ENCODE results near the gene KCNQ1.

KCNQ1 gene

DNA sequence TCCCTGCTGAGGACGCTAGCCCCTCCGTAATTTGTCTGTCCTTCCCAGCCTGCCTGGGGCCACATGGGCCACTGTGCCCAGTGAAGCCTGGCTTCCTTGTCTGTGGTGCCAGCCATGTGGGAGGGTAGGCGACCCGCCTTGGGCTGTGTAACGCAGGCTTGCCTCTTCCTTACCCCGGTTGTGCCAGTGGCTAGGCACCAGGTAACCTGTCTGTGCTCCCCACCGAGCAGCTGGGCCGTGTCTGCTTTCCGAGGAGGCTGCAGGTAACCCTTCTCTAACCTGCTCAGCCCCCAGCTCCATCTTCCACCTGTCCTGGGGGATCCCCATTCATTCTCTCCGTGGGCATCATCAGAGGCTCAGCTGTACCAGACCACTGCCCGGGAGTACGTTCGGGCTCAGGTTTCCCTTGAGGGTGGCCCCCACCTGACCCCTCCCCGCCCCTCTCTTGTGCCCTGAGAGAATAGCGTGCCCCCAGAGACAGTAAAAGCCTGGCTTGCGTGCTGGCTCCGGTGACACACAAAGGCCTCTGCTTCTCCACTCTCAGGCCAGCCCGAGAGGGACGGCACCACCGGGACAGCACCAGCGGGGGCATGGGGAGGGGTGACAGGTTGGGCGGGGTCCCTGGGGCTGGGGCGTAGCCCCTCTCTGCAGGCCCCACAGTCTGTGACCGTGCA is 361.7 kb downstream of the KCNQ1 start:
- H3K4me3 Mint-ChIP-seq, result no peak overlapping the region
- H3K4me1 Mint-ChIP-seq, result no peaks in the 10 kb centered on the region
- peaks cover 6% of the 10 kb centered on the region for H3K9me3 Mint-ChIP-seq
- peak; percentile 5 for ATAC-seq
- no peaks in the 10 kb centered on the region for H3K27me3 Mint-ChIP-seq
- peaks cover 29% of the 10 kb centered on the region for H3K36me3 Mint-ChIP-seq
- H3K27ac Mint-ChIP-seq, result no peak overlapping the region

DNA sequence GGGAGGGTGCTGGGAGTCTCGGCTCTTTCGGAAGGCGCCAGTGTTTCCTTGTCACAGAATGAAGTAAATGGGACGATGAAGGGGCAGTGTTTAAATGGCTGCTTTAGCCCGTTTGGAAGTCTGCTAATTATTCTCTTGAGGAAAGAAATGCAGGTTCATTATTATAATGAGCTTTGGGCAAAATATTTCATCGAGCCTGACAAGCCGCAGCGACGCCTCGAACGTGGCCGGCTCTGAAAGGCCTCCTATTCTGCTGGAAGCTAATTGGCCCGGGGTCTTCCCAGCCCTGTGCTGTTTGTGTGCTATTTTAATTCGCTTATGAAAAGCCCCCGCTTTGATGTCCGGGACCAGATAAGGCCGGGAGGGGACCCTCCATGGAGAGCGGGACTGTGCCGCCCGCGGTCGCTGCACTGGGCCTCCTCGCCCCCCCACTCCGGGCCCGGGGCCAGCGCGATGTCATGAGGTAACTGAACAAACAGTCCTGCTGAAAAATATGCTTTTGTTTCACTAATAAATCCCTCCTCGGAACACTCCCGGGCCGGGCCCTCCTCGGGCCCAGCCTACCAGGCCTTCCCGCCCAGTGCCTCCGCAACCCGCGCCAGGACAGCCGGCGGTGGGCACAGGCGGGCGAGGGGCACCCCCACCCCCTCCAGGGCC is 362.3 kb downstream of the KCNQ1 start:
- peak; percentile 21 for ATAC-seq
- H3K9me3 Mint-ChIP-seq, result peaks cover 6% of the 10 kb centered on the region
- peaks cover 31% of the 10 kb centered on the region for H3K36me3 Mint-ChIP-seq
- no peak overlapping the region for H3K27ac Mint-ChIP-seq
- no peaks in the 10 kb centered on the region for H3K27me3 Mint-ChIP-seq
- no peak overlapping the region for H3K4me3 Mint-ChIP-seq
- H3K4me1 Mint-ChIP-seq, result peaks cover 1% of the 10 kb centered on the region

DNA sequence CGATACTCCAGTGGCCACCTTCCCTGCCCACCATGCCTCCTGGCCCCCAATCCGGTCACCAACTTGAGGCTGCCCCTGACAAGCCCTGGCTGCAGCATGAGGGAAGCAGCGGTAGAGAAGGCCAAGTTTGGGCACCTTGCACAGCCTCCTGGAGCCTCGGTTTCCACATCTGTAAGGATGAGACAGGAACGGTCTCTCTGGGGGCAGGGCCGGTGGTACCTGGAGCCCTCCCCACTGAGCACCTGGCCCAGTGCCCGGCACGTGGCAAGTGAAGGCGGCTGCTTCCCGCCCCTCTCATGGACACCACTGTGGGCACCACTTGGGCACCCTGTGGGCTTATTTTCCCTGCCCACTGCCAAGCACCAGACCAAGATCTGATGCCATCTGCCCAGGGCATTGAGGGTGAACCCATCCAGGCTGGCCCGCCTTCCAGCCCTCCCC is 363.0 kb downstream of the KCNQ1 start:
- H3K4me3 Mint-ChIP-seq, result no peak overlapping the region
- H3K36me3 Mint-ChIP-seq, result peaks cover 38% of the 10 kb centered on the region
- H3K4me1 Mint-ChIP-seq, result peaks cover 8% of the 10 kb centered on the region
- no peak for ATAC-seq
- H3K9me3 Mint-ChIP-seq, result peaks cover 6% of the 10 kb centered on the region
- no peaks in the 10 kb centered on the region for H3K27me3 Mint-ChIP-seq
- H3K27ac Mint-ChIP-seq, result no peak overlapping the region

DNA sequence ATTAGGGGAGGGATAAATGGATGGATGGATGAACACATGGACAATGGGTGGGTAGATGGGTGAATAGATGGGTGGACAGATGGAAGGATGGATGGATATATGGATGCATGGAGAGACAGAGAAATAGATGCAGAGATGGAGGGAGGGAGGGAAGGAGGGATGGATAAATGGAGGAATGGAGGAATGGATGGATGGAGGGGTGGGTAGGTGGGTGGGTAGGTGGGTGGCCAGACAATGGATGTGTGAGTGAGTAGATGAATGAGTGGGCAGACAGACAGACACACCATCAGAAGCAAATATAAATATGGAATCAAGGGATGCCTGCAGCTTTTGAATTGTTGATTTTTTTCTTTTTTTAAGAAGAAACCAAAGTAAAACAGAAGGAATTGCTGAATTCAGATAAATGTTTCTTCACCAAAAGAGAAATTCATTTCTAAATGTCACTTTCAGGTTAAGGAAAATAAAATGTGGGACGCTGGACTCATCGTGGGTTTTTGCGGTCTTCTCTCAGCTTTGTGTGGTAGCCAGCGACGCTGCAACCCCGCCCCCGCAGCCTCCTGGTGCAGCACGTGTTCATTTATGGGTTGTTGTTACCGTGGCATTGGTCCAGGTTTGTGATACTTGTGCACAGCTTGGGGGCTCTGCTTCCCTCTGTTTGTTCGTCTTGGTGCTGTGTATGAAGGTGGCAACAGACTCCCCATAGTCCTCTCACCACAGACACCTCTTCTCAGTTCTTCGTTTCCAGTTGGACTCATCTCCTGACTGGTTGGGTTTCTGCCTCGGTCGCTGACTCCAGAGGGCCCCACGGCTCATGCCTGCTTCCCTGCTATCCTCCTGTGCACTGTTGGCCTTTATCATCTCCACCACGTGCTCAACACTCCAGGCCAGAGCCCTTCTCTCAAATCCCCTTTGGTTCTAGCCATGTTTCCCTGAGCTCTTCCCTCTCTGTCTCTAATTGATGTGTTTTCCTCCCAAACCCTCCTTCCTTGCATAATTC is 364.3 kb downstream of the KCNQ1 start:
- no peak overlapping the region for H3K27ac Mint-ChIP-seq
- peaks cover 16% of the 10 kb centered on the region for H3K9me3 Mint-ChIP-seq
- peaks cover 46% of the 10 kb centered on the region for H3K36me3 Mint-ChIP-seq
- no peaks in the 10 kb centered on the region for H3K27me3 Mint-ChIP-seq
- no peak for ATAC-seq
- no peak overlapping the region for H3K4me3 Mint-ChIP-seq
- peaks cover 9% of the 10 kb centered on the region for H3K4me1 Mint-ChIP-seq

DNA sequence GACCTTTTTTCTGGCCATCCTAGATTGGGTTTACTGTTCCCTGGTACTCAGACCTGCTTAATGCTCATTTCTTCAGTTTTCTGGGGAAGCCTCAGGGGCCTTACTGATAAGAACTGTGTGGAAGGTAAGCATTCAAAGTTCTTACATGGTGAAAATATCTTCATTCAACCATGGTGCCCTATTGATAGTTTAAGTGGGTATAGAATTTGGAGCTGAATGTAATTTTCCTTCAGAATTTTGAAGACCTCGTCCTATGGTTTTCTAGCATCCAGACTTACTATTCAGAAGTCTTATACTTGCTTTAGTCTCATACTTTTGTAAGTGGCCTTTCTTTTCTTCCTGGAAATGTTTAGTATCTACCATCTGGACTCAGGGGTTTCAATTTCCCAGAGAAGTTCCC is 365.0 kb downstream of the KCNQ1 start:
- H3K27ac Mint-ChIP-seq, result no peak overlapping the region
- no peak for ATAC-seq
- H3K27me3 Mint-ChIP-seq, result no peaks in the 10 kb centered on the region

DNA sequence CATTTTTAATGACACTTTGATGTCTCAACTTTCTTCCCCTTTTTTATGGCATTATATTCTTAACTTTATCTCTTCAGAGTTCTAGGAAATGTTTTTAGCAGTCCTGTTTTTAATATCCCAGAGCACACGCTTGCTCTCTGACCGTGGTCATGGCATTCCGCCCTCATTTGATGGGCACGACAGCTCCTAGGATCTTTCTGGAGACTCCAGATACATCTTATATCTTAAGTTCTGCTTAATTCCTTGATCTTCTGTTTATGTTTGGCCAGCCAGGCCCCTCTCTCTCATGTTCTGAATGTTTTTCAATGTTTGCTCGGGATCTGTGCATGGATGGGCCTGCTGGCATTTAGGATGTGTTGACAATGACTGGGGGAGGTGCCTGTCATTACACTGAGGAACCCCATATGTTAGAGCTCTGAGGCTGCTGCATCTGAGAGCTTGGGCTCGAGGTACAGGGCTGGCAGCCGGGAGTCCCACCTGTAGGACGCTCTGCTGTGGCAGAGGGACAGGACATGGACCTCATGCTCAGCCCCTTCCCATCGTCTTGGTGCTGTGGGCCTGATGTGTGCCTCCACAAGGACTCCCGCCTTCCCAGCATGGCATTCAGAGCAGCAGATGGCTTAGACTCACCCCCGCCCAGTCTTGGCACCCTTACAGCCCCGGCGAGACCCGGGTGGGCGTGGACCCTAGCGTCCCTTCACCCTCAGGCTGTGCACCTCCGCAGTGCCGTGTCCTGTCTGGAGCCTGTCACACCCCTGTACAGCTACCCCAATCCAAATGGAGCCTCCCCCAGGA is 365.8 kb downstream of the KCNQ1 start:
- peaks cover 59% of the 10 kb centered on the region for H3K36me3 Mint-ChIP-seq
- no peak for ATAC-seq

More for the DNA sequence above, 365.0 kb downstream of the KCNQ1 start:
- Mint-ChIP-seq H3K36me3 (peaks cover 53% of the 10 kb centered on the region), H3K4me1 (peaks cover 9% of the 10 kb centered on the region), H3K9me3 (peaks cover 20% of the 10 kb centered on the region), H3K4me3 (no peak overlapping the region)

DNA sequence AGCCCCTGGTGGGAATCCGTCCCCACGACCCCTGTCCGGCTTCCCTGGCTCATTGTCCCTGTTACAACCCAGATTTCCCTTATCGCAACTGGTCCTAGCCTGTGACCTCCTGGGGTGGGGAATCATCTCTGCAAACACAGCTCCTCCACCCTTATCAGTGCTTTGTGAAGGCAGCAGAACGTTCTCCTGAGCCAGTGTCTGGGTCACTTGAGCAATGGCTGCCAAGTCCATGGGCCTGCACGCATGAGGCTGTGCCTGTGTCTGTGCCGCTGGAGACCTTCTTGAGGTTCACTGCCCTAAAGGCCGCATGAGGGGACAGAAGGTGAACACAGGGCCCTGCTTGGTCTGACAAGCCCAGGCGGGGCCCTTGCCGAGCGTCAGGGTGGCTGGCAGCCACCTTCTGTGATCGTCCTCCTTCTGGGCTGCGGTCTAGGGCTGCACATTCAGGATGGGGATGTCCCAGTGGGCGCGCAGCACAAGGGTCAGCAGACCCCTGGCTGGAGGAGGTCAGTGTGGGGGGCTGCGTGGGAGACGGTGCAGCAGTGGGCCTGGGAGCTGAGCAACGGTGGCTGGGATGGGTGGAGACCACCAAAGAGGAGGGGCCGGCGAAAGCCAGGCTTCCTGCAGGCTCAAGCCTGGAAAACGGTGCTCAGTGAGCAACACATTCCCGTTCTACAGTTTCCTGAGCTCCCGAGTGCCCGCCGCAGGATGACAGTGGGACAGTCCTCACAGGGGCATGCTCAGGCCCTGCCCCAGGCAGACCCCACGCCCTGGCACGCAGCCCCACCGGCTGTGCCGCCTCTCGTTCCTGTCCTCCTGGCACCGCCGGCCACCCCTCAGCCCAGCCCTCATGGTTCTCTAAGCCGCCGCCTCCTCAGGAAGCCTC is 366.6 kb downstream of the KCNQ1 start:
- Mint-ChIP-seq H3K27me3 (no peaks in the 10 kb centered on the region), H3K9me3 (peaks cover 25% of the 10 kb centered on the region), H3K27ac (no peak overlapping the region), H3K4me3 (no peak overlapping the region), H3K36me3 (peaks cover 67% of the 10 kb centered on the region), H3K4me1 (peaks cover 9% of the 10 kb centered on the region)
- ATAC-seq, result no peak

More for the DNA sequence above, 365.8 kb downstream of the KCNQ1 start:
- Mint-ChIP-seq H3K9me3 (peaks cover 20% of the 10 kb centered on the region), H3K27me3 (no peaks in the 10 kb centered on the region), H3K4me1 (peaks cover 9% of the 10 kb centered on the region), H3K27ac (no peak overlapping the region), H3K4me3 (no peak overlapping the region)

DNA sequence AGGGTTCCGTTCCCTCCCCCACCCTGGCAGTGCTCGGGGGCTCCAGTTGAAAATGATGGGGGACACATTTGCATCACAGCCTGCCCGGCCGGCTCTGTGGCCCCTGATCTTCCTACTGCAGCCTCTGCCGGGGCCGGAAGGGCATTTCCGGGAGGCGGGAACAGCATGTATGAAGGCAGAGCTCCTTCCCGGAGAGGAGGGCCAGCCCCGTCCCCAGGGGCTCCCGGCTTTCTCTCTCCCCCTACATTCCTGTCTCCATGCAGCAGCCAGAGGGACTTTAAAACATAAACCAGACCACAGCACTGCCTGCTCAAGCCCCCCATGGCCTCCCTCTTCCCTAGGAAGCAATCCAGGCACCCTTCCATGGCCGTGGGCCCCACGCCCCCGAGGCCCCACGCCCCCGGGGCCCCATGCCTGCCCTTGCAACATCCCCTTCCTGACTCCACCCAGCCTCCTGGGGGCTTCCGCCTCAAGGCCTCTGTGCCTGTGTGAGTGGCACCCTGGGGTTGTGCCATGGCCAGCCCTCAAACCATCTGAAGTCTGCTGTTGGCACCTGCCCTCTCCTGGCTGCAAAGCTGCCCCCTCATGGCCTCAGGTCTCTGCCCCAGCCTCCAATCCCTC is 367.7 kb downstream of the KCNQ1 start:
- Mint-ChIP-seq H3K36me3 (peaks cover 74% of the 10 kb centered on the region), H3K4me1 (peaks cover 9% of the 10 kb centered on the region), H3K27me3 (no peaks in the 10 kb centered on the region), H3K4me3 (no peak overlapping the region), H3K9me3 (peaks cover 25% of the 10 kb centered on the region), H3K27ac (no peak overlapping the region)
- no peak for ATAC-seq

DNA sequence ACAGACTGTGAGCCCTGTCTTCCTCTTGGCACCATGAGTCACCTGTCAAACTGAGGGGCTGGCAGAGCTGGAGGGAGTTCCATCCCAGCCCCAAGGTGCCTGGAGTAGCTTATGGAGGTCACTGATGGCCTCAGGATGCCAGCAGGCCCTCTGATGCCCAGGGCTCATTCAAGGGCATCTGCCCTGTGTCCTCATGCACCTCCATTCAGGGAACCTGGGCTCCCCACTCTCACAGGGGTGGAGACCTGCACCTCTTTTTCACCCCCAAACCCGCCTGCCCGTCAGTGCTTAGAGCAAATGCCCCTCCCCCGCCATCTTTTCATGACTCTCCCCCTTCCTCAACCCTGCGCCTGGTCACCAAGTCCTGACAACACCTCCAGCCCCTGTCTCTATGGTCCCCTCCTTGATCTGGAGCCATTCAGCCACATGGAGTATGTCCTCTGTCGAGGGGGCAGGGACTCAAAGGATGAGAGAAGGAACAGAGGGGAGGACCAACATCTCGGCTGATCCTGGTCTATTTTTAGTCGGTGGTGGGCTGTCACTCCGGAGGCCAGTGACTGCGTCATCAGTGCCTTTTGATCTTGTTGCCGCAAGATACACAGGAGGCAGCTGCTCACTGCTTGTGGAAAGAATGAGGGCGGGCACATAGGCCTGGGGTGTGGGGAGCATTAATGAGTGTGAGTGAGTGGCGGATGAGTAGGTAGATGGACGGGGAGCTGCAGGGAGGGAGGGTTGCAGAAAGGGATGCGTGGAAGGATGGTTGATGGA is 368.5 kb downstream of the KCNQ1 start:
- Mint-ChIP-seq H3K4me1 (peaks cover 9% of the 10 kb centered on the region), H3K4me3 (no peak overlapping the region), H3K36me3 (peaks cover 73% of the 10 kb centered on the region), H3K27ac (no peak overlapping the region), H3K27me3 (no peaks in the 10 kb centered on the region), H3K9me3 (peaks cover 25% of the 10 kb centered on the region)
- ATAC-seq, result no peak

DNA sequence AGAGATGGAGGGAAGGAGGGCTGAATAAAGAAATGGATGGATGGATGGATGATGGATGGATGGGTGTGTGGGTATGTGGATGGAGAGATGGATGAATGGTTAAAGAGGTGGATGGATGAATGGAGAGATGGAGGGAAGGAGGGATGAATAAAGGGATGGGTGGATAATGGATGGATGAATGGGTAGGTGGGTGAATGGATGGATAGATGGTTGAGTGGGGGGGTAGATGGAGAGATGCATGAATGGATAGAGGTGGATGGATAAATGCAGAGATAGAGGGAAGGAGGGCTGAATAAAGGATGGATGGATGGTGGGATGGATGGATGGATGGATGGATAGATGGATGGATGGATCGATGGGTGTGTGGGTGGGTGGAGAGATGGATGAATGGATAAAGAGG is 369.2 kb downstream of the KCNQ1 start:
- Mint-ChIP-seq H3K27me3 (no peaks in the 10 kb centered on the region), H3K4me1 (peaks cover 9% of the 10 kb centered on the region), H3K27ac (no peak overlapping the region), H3K9me3 (peaks cover 25% of the 10 kb centered on the region), H3K4me3 (no peak overlapping the region), H3K36me3 (peaks cover 73% of the 10 kb centered on the region)
- no peak for ATAC-seq

DNA sequence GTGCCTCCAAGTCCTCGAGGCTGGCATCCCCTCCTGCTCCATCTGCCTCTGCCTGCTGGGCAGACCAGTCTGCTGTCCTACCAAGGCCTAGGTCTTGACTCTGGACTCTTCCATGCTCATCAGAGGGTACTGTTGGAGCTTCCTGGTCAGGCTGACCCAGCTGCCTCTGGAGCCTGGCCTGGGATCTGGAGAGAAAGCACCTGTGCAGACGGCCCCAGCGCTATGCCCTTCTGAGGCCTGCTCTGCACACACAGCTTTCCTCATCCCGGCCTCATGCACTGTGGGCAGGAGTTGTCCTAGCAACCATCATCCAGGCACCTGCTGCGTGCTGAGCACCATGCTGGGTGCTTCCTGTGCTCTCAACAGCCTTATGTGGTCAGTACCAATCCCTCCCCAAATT is 369.9 kb downstream of the KCNQ1 start:
- H3K4me1 Mint-ChIP-seq, result peaks cover 9% of the 10 kb centered on the region
- H3K9me3 Mint-ChIP-seq, result peaks cover 24% of the 10 kb centered on the region
- no peak overlapping the region for H3K27ac Mint-ChIP-seq
- H3K27me3 Mint-ChIP-seq, result no peaks in the 10 kb centered on the region
- no peak for ATAC-seq
- H3K4me3 Mint-ChIP-seq, result no peak overlapping the region
- H3K36me3 Mint-ChIP-seq, result peaks cover 69% of the 10 kb centered on the region

DNA sequence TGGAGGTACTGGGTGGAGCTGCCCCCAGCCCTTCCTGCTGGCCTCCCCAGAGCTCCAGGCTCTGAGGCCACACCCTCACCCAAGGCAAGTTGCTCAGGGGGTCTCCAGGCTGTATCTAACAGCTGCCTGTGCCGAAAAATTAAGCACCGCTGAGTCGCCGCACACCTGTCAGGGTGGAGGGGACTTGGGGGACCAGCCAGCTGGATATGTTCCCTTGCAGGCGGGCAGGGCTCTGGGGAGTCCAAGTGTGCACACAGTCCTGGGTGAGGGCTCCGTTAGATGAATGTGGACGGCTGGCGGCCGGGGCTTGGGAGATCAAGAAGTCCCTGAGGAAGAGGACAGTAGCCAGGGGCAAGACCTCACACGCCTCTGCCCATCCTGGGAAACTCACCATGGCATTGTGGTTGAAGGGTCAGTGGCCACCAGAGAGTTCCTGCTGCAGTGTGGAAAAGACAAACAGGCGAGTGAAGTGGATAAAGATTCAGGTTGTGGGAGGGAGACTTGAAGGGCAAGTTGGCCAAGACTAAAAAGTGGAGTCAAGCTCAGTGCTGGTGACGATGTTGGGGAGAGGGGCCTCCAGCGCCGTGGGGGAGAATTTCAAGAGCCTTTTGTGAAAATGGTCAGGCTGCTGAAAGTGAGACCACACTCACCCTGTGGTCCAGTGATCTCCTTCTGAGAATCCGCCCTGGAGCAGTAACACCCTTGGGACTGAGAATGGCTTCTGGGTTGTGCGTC is 371.1 kb downstream of the KCNQ1 start:
- H3K36me3 Mint-ChIP-seq, result peaks cover 75% of the 10 kb centered on the region
- peaks cover 30% of the 10 kb centered on the region for H3K9me3 Mint-ChIP-seq
- H3K4me1 Mint-ChIP-seq, result peaks cover 9% of the 10 kb centered on the region
- no peak for ATAC-seq
- no peaks in the 10 kb centered on the region for H3K27me3 Mint-ChIP-seq
- no peak overlapping the region for H3K27ac Mint-ChIP-seq
- no peak overlapping the region for H3K4me3 Mint-ChIP-seq

Data from stimulated activated memory B cell treated with anti-CD40 and anti-IgM and Interleukin-4, amounts not matched to agents 10 μg/mL and 1 μg/mL and 100 μg/mL, for 72 hours (primary cell).